HG03139 (cell line): ENCODE data around the gene SYTL3.
"Not testable (repeated sequence)": the region's sequence is repeated elsewhere in the genome, so short reads cannot be mapped to it uniquely, and the experiment has no call there.

ENCODE experiments used
- ATAC-seq: cut with Tn5 transposase; IDR thresholded peaks from one replicate; pipeline ENCODE4 v1.9.1; 2021; ENCODE audit not compliant: unreplicated experiment

SYTL3 gene, protein sequence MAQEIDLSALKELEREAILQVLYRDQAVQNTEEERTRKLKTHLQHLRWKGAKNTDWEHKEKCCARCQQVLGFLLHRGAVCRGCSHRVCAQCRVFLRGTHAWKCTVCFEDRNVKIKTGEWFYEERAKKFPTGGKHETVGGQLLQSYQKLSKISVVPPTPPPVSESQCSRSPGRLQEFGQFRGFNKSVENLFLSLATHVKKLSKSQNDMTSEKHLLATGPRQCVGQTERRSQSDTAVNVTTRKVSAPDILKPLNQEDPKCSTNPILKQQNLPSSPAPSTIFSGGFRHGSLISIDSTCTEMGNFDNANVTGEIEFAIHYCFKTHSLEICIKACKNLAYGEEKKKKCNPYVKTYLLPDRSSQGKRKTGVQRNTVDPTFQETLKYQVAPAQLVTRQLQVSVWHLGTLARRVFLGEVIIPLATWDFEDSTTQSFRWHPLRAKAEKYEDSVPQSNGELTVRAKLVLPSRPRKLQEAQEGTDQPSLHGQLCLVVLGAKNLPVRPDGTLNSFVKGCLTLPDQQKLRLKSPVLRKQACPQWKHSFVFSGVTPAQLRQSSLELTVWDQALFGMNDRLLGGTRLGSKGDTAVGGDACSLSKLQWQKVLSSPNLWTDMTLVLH

DNA sequence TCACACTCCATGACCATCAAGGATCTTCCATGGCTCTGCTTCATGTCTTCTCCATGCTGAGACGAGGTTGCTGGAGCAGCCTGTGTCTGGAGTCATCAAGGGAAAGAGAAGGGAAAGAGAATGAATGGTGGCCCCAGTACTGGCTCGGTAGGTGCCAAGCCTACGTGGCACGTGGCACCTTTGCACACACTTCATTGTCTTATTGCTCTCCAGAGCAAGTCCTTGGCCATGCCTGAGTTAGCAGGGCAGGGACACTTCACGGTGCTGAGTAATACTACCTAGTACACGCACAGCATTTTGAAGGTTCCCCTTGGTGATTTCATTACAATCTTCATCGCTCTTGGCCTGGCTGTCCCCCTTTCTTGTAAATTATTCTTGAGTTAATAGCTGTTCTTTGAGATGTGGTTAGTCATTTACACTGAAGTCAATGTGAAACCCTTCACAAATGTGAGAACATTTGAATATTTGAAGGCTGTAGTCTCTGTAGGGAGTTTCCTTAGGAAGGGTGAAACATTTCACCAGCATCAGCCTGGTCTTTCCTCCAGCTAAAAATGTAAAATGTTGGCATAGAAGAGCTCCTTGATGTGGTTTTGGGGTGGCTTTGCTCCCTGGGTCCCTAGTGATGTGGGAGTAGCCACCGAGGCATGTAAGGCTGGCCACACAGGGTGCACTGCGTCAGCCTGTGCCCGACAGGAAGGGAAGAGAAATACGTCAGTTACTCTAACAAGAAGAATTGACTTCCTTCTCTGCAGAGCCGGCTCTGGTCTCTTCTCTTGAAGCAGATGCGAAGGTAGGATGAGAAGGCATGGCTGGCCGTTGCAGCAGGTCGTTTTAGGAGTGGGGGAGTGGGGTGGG, at the start of gene SYTL3:
Gene SYTL3 (plus strand): TSS at position 766 of the 855 bp plus-strand sequence. CDS start 13,215 bp downstream, outside the sequence.
- ATAC-seq = peak; percentile 41

- no peak for ATAC-seq
These were observed 46.4 kb upstream of the SYTL3 start for GRCh38 chr6:158603261-158604047.

GRCh38 chr6:158604048-158604406, 45.8 kb upstream of the SYTL3 start:
- no peak for ATAC-seq

GRCh38 chr6:158605266-158605878, 44.5 kb upstream of the SYTL3 start:
- ATAC-seq = no peak

DNA sequence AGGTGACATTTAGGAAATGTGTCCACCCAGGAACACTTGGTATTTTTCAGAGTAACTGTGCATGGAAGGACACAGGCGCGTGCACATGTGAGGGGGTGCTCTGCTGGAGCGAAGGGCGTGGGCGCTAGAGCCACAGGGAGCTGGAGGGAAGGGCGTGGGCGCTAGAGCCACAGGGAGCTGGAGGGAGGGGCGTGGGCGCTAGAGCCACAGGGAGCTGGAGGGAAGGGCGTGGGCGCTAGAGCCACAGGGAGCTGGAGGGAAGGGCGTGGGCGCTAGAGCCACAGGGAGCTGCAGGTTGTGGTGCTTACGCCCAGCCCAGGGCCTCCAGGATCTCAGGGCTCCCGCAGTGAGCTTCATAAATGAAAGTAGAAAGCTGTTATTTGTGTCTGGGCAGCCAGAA, 43.8 kb upstream of the SYTL3 start:
- not testable (repeated sequence) for ATAC-seq

- ATAC-seq = no peak
These were observed 42.9 kb upstream of the SYTL3 start for GRCh38 chr6:158606935-158607334.

DNA sequence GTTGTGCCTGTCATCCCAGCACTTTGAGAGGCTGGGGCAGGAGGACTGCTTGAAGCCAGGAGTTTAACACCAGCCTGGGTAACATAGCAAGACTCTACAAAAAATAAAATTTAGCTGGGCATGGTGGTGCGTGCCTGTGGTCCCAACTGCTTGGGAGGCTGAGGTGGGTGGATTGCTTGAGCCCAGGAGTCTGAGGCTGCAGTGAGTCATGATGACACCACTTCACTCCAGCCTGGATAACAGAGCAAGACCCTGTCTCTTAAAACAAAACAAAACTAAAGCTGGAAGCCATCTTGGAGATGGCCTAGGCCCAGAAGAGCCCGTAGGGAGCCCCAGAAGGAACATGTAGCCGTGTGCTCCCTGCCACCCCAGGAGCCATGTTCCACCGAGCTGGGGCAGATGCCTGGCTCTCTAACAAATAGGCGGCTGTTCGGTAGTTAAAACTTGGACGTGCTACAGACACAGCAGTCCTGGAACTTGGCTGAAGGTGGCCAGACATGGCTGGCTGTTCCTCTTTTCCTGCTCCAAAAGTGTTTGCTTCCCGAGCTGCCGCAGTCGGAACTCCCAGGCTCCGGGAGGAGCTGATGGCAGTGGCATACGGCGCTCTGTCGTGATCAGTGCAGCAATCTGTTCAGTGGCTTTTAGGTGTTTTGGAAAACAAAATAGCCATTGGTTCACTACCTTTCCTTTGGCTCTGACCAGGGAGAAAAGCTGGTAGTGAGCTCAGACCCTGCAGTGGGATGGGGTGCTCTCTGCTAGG, 42.3 kb upstream of the SYTL3 start:
- no peak for ATAC-seq

DNA sequence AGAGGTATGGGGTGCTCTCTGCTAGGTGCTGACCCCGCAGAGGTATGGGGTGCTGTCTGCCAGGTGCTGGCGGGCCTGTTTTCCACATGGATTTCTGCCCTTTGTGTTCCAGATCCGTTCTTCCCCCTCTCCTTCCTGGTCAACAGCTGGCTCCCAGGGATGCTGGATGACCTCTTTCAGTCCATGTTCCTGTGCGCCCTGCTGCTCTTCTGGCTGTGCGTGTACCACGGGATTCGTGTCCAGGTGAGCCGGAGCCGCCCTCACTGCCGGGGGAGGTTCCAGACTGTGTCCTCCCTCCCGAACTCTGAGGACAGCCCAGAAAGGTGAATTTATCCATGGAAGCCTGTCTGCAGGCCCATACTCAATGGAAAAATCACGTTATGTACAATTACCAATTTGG, 41.6 kb upstream of the SYTL3 start:
- ATAC-seq = no peak

- no peak for ATAC-seq
These were observed 40.2 kb upstream of the SYTL3 start for GRCh38 chr6:158609455-158610155.

DNA sequence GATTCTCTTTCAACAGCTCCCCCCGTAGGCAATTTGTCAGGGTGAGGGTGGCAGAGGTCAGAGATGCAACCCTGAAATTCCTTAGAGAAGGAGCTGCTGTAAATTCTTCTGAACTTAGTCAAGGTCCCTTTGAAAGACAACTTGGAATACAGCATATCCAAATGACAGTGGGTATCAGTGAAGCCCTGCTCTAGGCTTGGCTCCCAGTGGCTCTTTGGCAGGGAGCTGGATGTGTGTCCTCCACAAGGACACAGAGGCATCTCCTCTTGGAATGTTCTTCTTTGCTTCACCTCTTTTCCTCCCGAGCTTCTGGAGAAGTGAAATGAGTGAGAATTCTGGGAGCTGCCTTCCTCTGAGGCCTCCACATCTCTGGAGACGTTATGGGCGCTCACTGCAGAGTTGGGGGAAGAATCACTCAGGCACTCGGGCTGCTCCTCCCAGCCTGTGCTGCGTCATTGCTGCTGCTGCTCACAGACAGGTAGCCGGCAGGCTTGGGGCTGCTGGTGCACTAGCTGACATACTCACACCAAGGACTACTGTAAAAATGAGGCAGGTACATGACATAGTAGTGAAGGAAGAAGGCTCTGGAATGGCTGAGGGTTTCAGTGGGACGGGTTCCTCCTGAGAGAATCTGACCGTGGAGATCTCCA, 39.4 kb upstream of the SYTL3 start:
- no peak for ATAC-seq

DNA sequence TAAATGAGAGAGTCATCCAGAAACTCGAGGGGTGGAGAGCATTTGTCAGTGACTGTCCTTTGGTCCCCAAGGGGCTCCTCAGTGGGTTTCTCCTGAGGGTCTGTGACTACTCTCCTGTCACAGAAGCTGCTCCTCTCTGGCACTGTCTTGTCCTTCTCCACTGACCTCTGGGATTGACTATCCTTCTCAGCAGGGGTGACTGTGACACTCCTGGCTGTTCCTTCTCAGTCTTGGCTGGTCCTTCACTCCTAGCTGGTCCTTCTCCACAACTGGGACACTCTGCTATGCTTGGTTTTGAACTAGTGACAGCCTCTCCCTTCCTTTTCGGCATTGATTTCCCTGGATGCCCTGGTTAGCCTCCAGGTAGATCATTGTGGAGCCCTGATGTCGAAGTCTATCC, 38.8 kb upstream of the SYTL3 start:
- ATAC-seq = no peak

- ATAC-seq = no peak
These were observed 38.1 kb upstream of the SYTL3 start for GRCh38 chr6:158611541-158612370.

DNA sequence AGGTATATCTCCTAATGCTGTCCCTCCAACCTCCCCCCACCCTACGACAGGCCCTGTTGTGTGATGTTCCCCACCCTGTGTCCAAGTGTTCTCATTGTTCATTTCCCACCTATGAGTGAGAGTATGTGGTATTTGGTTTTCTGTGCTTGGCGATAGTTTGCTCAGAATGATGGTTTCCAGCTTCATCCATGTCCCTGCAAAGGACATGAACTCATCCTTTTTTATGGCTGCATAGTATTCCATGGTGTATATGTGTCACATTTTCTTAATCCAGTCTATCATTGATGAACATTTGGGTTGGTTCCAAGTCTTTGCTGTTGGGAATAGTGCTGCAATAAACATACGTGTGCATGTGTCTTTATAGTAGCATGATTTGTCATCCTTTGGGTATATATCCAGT, 35.2 kb upstream of the SYTL3 start:
- ATAC-seq = not testable (repeated sequence)

- not testable (repeated sequence) for ATAC-seq
These were observed 31.6 kb upstream of the SYTL3 start for GRCh38 chr6:158618289-158618688.

DNA sequence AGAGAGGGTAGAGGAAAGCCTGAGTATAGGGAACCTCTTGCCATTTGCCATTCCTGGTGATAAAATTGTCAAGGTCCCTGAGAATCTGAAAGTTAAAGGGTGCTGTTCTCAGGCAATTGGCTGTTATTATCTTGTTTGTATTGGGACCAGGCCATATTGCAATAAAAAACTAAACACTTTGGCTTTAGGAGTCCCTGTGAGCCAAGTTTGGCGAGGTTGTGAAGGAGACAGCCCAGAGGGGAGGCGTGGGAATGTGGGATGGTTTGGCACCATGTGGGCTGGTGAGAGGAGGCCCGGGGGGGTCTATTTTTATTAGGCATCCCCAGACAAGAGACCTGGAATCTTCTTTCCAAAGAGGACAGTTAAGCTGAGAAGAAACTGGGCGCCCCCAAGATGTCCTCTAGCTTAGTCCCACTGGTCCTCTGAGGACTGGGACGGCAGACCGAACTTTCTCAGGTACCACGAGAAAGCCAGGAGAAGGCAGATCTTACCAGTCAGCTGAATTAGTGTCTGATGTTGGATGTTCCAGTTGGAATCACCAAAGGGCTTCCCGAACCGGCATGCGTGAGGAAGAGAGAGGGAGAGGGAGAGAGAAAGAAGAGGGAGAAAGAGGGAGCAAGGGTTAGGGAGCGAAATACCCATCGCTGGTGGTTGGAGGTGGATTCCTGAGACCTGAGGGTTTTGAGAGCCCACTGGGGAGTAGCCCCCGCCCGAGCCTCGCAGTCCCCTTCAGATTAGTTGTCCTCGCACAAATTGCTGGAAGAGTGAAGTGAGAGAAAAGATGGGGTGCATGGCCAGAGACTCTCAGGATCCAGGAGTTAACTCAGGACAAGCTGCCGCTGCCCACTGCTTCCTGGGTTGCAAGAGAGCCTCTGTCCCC, 29.7 kb upstream of the SYTL3 start:
- ATAC-seq = no peak

- ATAC-seq = no peak
These were observed 28.7 kb upstream of the SYTL3 start for GRCh38 chr6:158620963-158621693.
